Retinal pigment epithelial cell (primary cell): ENCODE data around the gene RNF113B.

Experiments used
- DNase-seq: peaks from one replicate; pipeline ENCODE4 v3.0.0-alpha.2; 2010; ENCODE audit warnings: low read depth
- H3K4me3 ChIP-seq: 2 replicates; pipeline ENCODE4 v1.5.1; 2011; ENCODE audit warnings: mild to moderate bottlenecking, low read length, control low read depth, moderate library complexity
- CTCF ChIP-seq: conservative IDR thresholded peaks from 2 replicates; pipeline ENCODE4 v1.5.1; 2011; ENCODE audit warnings: low read depth, low read length, control low read depth, inconsistent platforms

The RNF113B gene

DNA sequence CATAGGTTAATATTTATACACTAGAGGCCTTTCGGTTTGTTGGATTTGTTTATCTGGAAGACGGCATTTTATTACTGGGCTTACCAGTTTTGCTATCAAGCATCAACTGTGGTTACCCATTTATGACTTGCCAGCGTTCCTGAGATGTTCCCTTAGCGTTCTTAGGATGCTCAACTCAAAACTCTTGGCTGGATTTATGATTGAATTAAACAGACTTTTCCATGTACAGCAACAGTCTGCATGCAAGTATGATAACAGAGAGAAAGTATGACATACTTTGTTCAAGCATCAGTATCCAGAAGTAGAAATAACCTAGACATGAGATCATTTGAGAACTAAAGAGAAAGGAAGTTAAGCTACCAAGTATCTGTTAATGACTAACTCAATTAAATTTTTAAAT lies 29.9 kb upstream of the RNF113B start:
- no peak for DNase-seq
- no peak for TF ChIP-seq CTCF
- no peak overlapping the region for H3K4me3 ChIP-seq

- TF ChIP-seq CTCF, result no peak
- no peak for DNase-seq
- no peak overlapping the region for H3K4me3 ChIP-seq
Measured at GRCh38 chr13:98204546-98204945, 27.5 kb upstream of the RNF113B start.

DNA sequence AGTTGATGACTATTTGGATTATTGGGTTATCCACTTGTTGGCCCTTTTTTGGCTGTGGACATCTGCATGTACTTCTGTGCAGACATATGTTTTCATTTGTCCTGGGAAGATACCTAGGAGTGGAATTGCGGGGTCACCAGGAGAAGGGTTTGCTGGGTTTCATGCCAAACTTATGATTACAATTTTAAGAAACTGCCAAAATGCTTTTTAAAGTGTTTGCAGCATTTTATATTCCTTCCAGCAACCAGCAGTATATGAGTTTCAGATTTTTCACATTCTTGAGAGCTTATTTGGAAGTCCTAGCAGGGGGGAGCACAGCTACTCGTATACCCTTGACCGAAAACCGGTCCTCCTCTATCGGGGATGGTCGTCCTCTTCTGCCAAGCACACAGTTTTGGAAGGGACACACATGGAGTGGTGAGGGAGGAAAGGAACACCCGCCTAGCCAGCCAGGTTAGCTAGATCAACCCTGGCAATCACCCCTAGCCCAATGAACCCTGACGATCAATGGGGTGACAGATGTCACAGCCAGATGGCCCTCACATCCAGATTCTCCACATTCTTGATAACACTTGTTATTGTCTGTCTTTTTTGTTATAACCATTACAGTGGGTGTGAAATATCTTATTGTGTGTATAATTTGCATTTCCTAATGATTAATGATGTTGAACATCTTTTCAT lies 26.7 kb upstream of the RNF113B start:
- no peak for DNase-seq
- no peak overlapping the region for H3K4me3 ChIP-seq

DNA sequence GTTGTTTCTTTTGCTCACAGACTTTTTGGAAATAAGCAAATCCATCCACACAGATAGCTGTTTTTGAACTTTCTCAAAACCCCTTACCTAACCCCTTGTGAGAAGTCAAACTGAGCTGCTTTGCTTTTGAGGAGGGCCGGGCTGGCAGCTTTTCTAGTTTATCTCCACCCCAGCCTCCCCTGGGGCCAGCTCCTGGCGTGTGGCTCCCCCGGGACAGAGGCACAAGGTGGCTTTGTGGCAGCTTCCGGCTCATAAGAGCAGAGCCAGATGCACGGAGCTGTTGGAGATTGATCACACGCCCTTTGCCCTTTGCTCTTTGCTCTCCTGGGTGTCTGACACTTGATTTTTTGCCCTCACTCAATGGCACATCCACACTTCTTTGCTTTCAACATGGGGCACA lies 24.9 kb upstream of the RNF113B start:
- DNase-seq, result no peak
- no peak overlapping the region for H3K4me3 ChIP-seq
- no peak for TF ChIP-seq CTCF

More for the DNA sequence above, 26.7 kb upstream of the RNF113B start:
- no peak for TF ChIP-seq CTCF

DNA sequence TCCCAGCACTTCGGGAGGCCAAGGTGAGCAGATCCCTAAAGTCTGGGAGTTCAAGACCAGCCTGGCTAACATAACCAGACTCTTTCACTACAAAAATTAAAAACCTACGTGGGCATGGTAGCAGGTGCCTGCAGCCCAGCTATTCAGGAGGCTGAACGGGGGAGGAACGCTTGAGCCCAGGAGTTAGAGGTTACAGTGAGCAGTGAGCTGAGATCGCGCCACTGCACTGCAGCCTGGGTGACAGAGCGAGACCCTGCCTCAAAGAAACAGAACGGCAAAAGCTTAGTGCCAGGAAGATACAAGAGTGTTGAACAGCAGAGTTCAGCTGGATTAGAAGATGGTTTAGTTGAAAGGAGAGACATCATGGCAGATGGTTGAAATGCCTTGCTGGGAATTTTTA lies 24.1 kb upstream of the RNF113B start:
- no peak for TF ChIP-seq CTCF
- DNase-seq, result no peak
- no peak overlapping the region for H3K4me3 ChIP-seq

- TF ChIP-seq CTCF, result no peak
- H3K4me3 ChIP-seq, result no peak overlapping the region
- no peak for DNase-seq
Measured at GRCh38 chr13:98200211-98200878, 23.3 kb upstream of the RNF113B start.

DNA sequence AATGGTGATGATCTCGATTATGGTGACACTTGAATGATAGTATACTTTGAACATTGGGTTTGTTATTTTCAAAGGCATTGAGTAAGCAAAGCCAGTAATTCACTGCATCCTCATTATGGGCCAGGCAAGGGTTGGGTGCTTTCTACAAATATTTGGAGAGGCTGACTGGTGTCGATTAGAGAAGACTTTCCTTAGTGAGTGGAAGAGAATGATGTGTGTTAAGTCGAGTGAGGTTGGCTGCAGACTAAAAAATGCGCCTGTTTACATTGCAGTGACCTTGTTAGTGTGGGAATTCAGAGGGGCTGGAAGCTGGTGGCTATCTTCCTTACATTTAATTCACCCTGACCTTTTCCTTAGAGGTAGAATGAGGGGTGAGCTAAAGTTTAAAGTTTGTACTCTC lies 22.4 kb upstream of the RNF113B start:
- no peak for DNase-seq
- no peak overlapping the region for H3K4me3 ChIP-seq
- TF ChIP-seq CTCF, result no peak
